G401 (cell line): ENCODE data around the gene LMO1. TPM values are rescaled to one million over a fixed set of nuclear protein-coding genes. Genes with fewer than 3 reads are reported as not detected.

ENCODE experiments used
- DNase-seq: peaks from one replicate; pipeline ENCODE4 v3.0.0-alpha.2; 2015; ENCODE audit warnings: low spot score
- in situ Hi-C: cut with HindIII; loops from 2 replicates; pipeline ENCODE4 v1.10.0; 2016; ENCODE audit warnings: low sequenced_read_pairs, mixed read lengths
- total RNA-seq: library from RNA; depleted of rRNA; stranded (reverse); fragments of >200 nt; shearing (Covaris generic); gene quantifications from 2 replicates; pipeline ENCODE4 v1.2.3, GENCODE V29; 2014

LMO1 gene
- total RNA-seq, 1 experiment from 2014 or later: not detected

- in situ Hi-C loops: no loop called here
- DNase-seq: no peak
Measured at GRCh38 chr11:8267831-8268529, 4.3 kb upstream of the LMO1 start.

GRCh38 chr11:8267280-8267679 is 3.6 kb upstream of the LMO1 start:
- DNase-seq: no peak
- in situ Hi-C loops: no loop called here

GRCh38 chr11:8266246-8267241 is 2.9 kb upstream of the LMO1 start:
- no peak for DNase-seq

GRCh38 chr11:8265681-8266241 is 2.1 kb upstream of the LMO1 start:
- no peak for DNase-seq
- in situ Hi-C loops: no loop called here

More at GRCh38 chr11:8266246-8267241, 2.9 kb upstream of the LMO1 start:
- in situ Hi-C loops: no loop called here

- in situ Hi-C loops: no loop called here
Measured at GRCh38 chr11:8263109-8263768, 439 bp downstream of the LMO1 start.

GRCh38 chr11:8262552-8263108 is 1.0 kb downstream of the LMO1 start:
- DNase-seq: peak; percentile 48
- in situ Hi-C loops: no loop called here

More at GRCh38 chr11:8263109-8263768, 439 bp downstream of the LMO1 start:
- DNase-seq: peak; percentile 50

GRCh38 chr11:8261921-8262551 is 1.6 kb downstream of the LMO1 start:
- DNase-seq: no peak
- in situ Hi-C loops: no loop called here

GRCh38 chr11:8261291-8261690 is 2.4 kb downstream of the LMO1 start:
- in situ Hi-C loops: no loop called here
- DNase-seq: no peak

GRCh38 chr11:8260202-8260966 is 3.3 kb downstream of the LMO1 start:
- no peak for DNase-seq
- in situ Hi-C loops: no loop called here

GRCh38 chr11:8259306-8259959 is 4.2 kb downstream of the LMO1 start:
- in situ Hi-C loops: no loop called here
- no peak for DNase-seq

GRCh38 chr11:8258784-8259183 is 4.9 kb downstream of the LMO1 start:
- in situ Hi-C loops: no loop called here
- DNase-seq: no peak

- DNase-seq: peak; percentile 70
- in situ Hi-C loops: no loop called here
Measured at GRCh38 chr11:8258289-8258688, 5.4 kb downstream of the LMO1 start.

GRCh38 chr11:8257003-8257664 is 6.5 kb downstream of the LMO1 start:
- in situ Hi-C loops: no loop called here
- DNase-seq: no peak

- DNase-seq: no peak
- in situ Hi-C loops: no loop called here
Measured at GRCh38 chr11:8256271-8257002, 7.2 kb downstream of the LMO1 start.

- DNase-seq: no peak
Measured at GRCh38 chr11:8253566-8253965, 10.1 kb downstream of the LMO1 start.

GRCh38 chr11:8252946-8253345 is 10.7 kb downstream of the LMO1 start:
- no peak for DNase-seq
- in situ Hi-C loops: no loop called here

More at GRCh38 chr11:8253566-8253965, 10.1 kb downstream of the LMO1 start:
- in situ Hi-C loops: no loop called here
